WTC11 (cell line): ENCODE results near the gene ZBTB20. TPM values are rescaled to one million over a fixed set of nuclear protein-coding genes. Genes with fewer than 3 reads are reported as not detected.

ENCODE experiments used
- ATAC-seq: fragments of 200-7000 bp; cut with Tn5 transposase; 2 replicates; pipeline ENCODE4 v1.10.0; 2021; ENCODE audit warnings: mild to moderate bottlenecking, moderate library complexity
- CTCF ChIA-PET: fragments of 300-600 bp; sonication (Branson Sonifier 250); formaldehyde crosslinking; loops from one replicate; lab custom pipeline; 2021; ENCODE audit warnings: antibody characterized with exemption; lab: Charles Lee
- POLR2A ChIA-PET: fragments of 350-600 bp; sonication (Branson Sonifier 250); formaldehyde crosslinking; loops from one replicate; lab custom pipeline; 2021; ENCODE audit warnings: antibody characterized with exemption; lab: Charles Lee
- DNase-seq: peaks from one replicate; pipeline ENCODE4 v3.0.0; 2021; ENCODE audit warnings: low spot score
- H3K27ac Mint-ChIP-seq: 2 replicates; pipeline ENCODE4 v1.8.0; 2021; ENCODE audit warnings: mixed read lengths
- H3K27me3 Mint-ChIP-seq: 2 replicates; pipeline ENCODE4 v1.8.0; 2021; ENCODE audit warnings: low read depth, mild to moderate bottlenecking, moderate library complexity, mixed read lengths
- H3K36me3 Mint-ChIP-seq: 2 replicates; pipeline ENCODE4 v1.8.0; 2021; ENCODE audit warnings: mixed read lengths
- H3K4me1 Mint-ChIP-seq: 2 replicates; pipeline ENCODE4 v1.8.0; 2022; ENCODE audit warnings: mixed read lengths
- H3K4me3 Mint-ChIP-seq: 2 replicates; pipeline ENCODE4 v1.8.0; 2021; ENCODE audit warnings: mild to moderate bottlenecking, moderate library complexity, mixed read lengths
- H3K9me3 Mint-ChIP-seq: 2 replicates; pipeline ENCODE4 v1.8.0; 2021; ENCODE audit warnings: mixed read lengths
- CBFB ChIP-seq: sonication (generic); formaldehyde crosslinking; IDR thresholded peaks from 2 replicates; pipeline ENCODE4 v1.8.1; 2022; ENCODE audit warnings: mild to moderate bottlenecking, low read depth, missing genetic modification reagents
- CTCF ChIP-seq: fragments of 200-600 bp; IDR thresholded peaks from 2 replicates; pipeline ENCODE4 v1.8.0; 2022; ENCODE audit warnings: antibody characterized with exemption
- ELF4 ChIP-seq: sonication (generic); formaldehyde crosslinking; IDR thresholded peaks from 2 replicates; pipeline ENCODE4 v1.8.1; 2022; ENCODE audit warnings: low read depth, mild to moderate bottlenecking, moderate library complexity, missing genetic modification reagents
- FOXJ3 ChIP-seq: sonication (generic); formaldehyde crosslinking; IDR thresholded peaks from 2 replicates; pipeline ENCODE4 v1.9.0; 2021; ENCODE audit warnings: missing genetic modification reagents, mild to moderate bottlenecking, borderline replicate concordance
- FOXP1 ChIP-seq: sonication (generic); formaldehyde crosslinking; IDR thresholded peaks from 2 replicates; pipeline ENCODE4 v1.8.0; 2022; ENCODE audit warnings: missing genetic modification reagents, mild to moderate bottlenecking, moderate library complexity, borderline replicate concordance
- HMGA2 ChIP-seq: fragments of 250-450 bp; sonication (Bioruptor Pico); IDR thresholded peaks from 2 replicates; pipeline ENCODE4 v1.4.0; 2021; ENCODE audit warnings: mild to moderate bottlenecking, moderate library complexity
- IRF1 ChIP-seq: sonication (generic); formaldehyde crosslinking; IDR thresholded peaks from 2 replicates; pipeline ENCODE4 v1.8.0; 2023; ENCODE audit warnings: missing genetic modification reagents
- JAZF1 ChIP-seq: fragments of 250-450 bp; sonication (Bioruptor Pico); IDR thresholded peaks from 2 replicates; pipeline ENCODE4 v1.9.0; 2021; ENCODE audit warnings: moderate library complexity, mild to moderate bottlenecking, inconsistent platforms
- JUN ChIP-seq: sonication (generic); formaldehyde crosslinking; IDR thresholded peaks from 2 replicates; pipeline ENCODE4 v1.8.0; 2023; ENCODE audit warnings: mild to moderate bottlenecking, missing genetic modification reagents
- MYBL2 ChIP-seq: sonication (generic); formaldehyde crosslinking; IDR thresholded peaks from 2 replicates; pipeline ENCODE4 v1.8.1; 2023; ENCODE audit warnings: mild to moderate bottlenecking, moderate library complexity, missing genetic modification reagents
- PREB ChIP-seq: sonication (generic); formaldehyde crosslinking; IDR thresholded peaks from 2 replicates; pipeline ENCODE4 v1.8.1; 2022; ENCODE audit warnings: mild to moderate bottlenecking, missing genetic modification reagents, moderate library complexity, borderline replicate concordance
- SMAD4 ChIP-seq: sonication (generic); formaldehyde crosslinking; IDR thresholded peaks from 2 replicates; pipeline ENCODE4 v1.8.0; 2022; ENCODE audit warnings: mild to moderate bottlenecking, missing genetic modification reagents
- TCF7 ChIP-seq: sonication (generic); formaldehyde crosslinking; IDR thresholded peaks from 2 replicates; pipeline ENCODE4 v1.8.0; 2022; ENCODE audit warnings: mild to moderate bottlenecking, low read depth, missing genetic modification reagents, moderate library complexity
- TEAD1 ChIP-seq: sonication (generic); formaldehyde crosslinking; IDR thresholded peaks from 2 replicates; pipeline ENCODE4 v1.8.0; 2022; ENCODE audit warnings: mild to moderate bottlenecking, missing genetic modification reagents
- ZNF512 ChIP-seq: sonication (generic); formaldehyde crosslinking; IDR thresholded peaks from 2 replicates; pipeline ENCODE4 v1.8.1; 2022; ENCODE audit warnings: missing genetic modification reagents, borderline replicate concordance
- ZNF671 ChIP-seq: fragments of 250-450 bp; sonication (Bioruptor Pico); IDR thresholded peaks from 2 replicates; pipeline ENCODE4 v1.8.0; 2021; ENCODE audit warnings: mild to moderate bottlenecking
- ZSCAN18 ChIP-seq: fragments of 250-450 bp; sonication (Bioruptor Pico); IDR thresholded peaks from 2 replicates; pipeline ENCODE4 v2.1.2; 2022; ENCODE audit warnings: mild to moderate bottlenecking, moderate library complexity
- total RNA-seq: library from RNA; stranded (reverse); gene quantifications from 3 replicates; pipeline ENCODE4 v1.2.3, GENCODE V29; 2021

ZBTB20 gene
- total RNA-seq, 1 experiment from 2014 or later, result 1.5 TPM

GRCh38 chr3:114659109-114660061 lies 487.7 kb downstream of the ZBTB20 start:
- Mint-ChIP-seq H3K27me3 (no peaks in the 10 kb centered on the region), H3K36me3 (peaks cover 6% of the 10 kb centered on the region; the same call in 1 of the 2 replicates), H3K9me3 (peaks cover 8% of the 10 kb centered on the region), H3K4me3 (no peak overlapping the region), H3K27ac (no peak overlapping the region), H3K4me1 (peaks cover 9% of the 10 kb centered on the region)
- DNase-seq (no peak), ATAC-seq (peak; percentile 68)
- TF ChIP-seq PREB (CRISPR knock-in tag) (no peak), ZSCAN18 (CRISPR knock-in tag) (no peak), CBFB (CRISPR knock-in tag) (no peak), TEAD1 (CRISPR knock-in tag) (no peak), ZNF512 (CRISPR knock-in tag) (no peak), FOXJ3 (CRISPR knock-in tag) (no peak)
- ChIA-PET POLR2A (no interaction called here), CTCF (no interaction called here)

GRCh38 chr3:114651555-114651954 lies 495.5 kb downstream of the ZBTB20 start:
- ChIA-PET CTCF (no interaction called here), POLR2A (no interaction called here)
- TF ChIP-seq MYBL2 (CRISPR knock-in tag) (no peak), ZNF671 (CRISPR knock-in tag) (no peak), SMAD4 (CRISPR knock-in tag) (no peak), IRF1 (CRISPR knock-in tag) (no peak), JAZF1 (no peak), JUN (CRISPR knock-in tag) (no peak), CTCF (no peak), HMGA2 (CRISPR knock-in tag) (no peak), TCF7 (CRISPR knock-in tag) (no peak), ELF4 (CRISPR knock-in tag) (no peak), FOXP1 (CRISPR knock-in tag) (no peak)
- no peak overlapping the region for H3K27ac Mint-ChIP-seq
- ATAC-seq, result no peak
- no peak for DNase-seq
- no peaks in the 10 kb centered on the region for H3K4me1 Mint-ChIP-seq
- H3K36me3 Mint-ChIP-seq, result no peaks in the 10 kb centered on the region
- H3K9me3 Mint-ChIP-seq, result peaks cover 9% of the 10 kb centered on the region
- no peaks in the 10 kb centered on the region for H3K27me3 Mint-ChIP-seq
- H3K4me3 Mint-ChIP-seq, result no peak overlapping the region
